HG03175 (cell line): Measurements from ENCODE around the gene KRT71.
"Not testable (repeated sequence)": the region's sequence is repeated elsewhere in the genome, so short reads cannot be mapped to it uniquely, and the experiment has no call there.

Source experiments
- ATAC-seq: cut with Tn5 transposase; IDR thresholded peaks from one replicate; pipeline ENCODE4 v1.9.1; 2021; ENCODE audit warnings: mild to moderate bottlenecking, moderate library complexity; ENCODE audit not compliant: unreplicated experiment

The KRT71 gene

GRCh38 chr12:52552681-52553195 is at the start of gene KRT71:
KRT71 (minus strand) TSS chr12:52553145; CDS start chr12:52553077, 68 bp downstream.
- ATAC-seq, result no peak

- ATAC-seq, result no peak
Measured at GRCh38 chr12:52602552-52602951, 49.6 kb upstream of the KRT71 start.

GRCh38 chr12:52601671-52602070 is 48.7 kb upstream of the KRT71 start:
- ATAC-seq, result no peak

GRCh38 chr12:52600941-52601481 is 48.1 kb upstream of the KRT71 start, which contains the start of gene KRT72:
KRT72 (minus strand) TSS chr12:52601463; CDS start chr12:52601452, 11 bp downstream.
- no peak for ATAC-seq

GRCh38 chr12:52600475-52600874 is 47.5 kb upstream of the KRT71 start:
- ATAC-seq, result no peak

- no peak for ATAC-seq
Measured at GRCh38 chr12:52600071-52600470, 47.1 kb upstream of the KRT71 start.

- ATAC-seq, result no peak
Measured at GRCh38 chr12:52598966-52599365, 46.0 kb upstream of the KRT71 start.

GRCh38 chr12:52594237-52594636 is 41.3 kb upstream of the KRT71 start:
- ATAC-seq, result not testable (repeated sequence)

- no peak for ATAC-seq
Measured at GRCh38 chr12:52591521-52591920, 38.6 kb upstream of the KRT71 start.

GRCh38 chr12:52590021-52590420 is 37.1 kb upstream of the KRT71 start:
- ATAC-seq, result no peak

- no peak for ATAC-seq
Measured at GRCh38 chr12:52587563-52587962, 34.6 kb upstream of the KRT71 start.

- ATAC-seq, result no peak
Measured at GRCh38 chr12:52585946-52586345, 33.0 kb upstream of the KRT71 start.

- ATAC-seq, result no peak
Measured at GRCh38 chr12:52585066-52585465, 32.1 kb upstream of the KRT71 start.

- no peak for ATAC-seq
Measured at GRCh38 chr12:52584156-52584682, 31.3 kb upstream of the KRT71 start.

- no peak for ATAC-seq
Measured at GRCh38 chr12:52582971-52583456, 30.1 kb upstream of the KRT71 start.

- no peak for ATAC-seq
Measured at GRCh38 chr12:52582486-52582885, 29.5 kb upstream of the KRT71 start.

GRCh38 chr12:52581481-52581880 is 28.5 kb upstream of the KRT71 start:
- no peak for ATAC-seq

GRCh38 chr12:52581066-52581465 is 28.1 kb upstream of the KRT71 start:
- ATAC-seq, result no peak

- no peak for ATAC-seq
Measured at GRCh38 chr12:52580496-52580895, 27.6 kb upstream of the KRT71 start.

GRCh38 chr12:52579468-52580465 is 26.8 kb upstream of the KRT71 start:
- no peak for ATAC-seq

GRCh38 chr12:52578469-52578868 is 25.5 kb upstream of the KRT71 start:
- no peak for ATAC-seq
